ENCODE data around the gene NHLRC1.

NHLRC1 gene

DNA sequence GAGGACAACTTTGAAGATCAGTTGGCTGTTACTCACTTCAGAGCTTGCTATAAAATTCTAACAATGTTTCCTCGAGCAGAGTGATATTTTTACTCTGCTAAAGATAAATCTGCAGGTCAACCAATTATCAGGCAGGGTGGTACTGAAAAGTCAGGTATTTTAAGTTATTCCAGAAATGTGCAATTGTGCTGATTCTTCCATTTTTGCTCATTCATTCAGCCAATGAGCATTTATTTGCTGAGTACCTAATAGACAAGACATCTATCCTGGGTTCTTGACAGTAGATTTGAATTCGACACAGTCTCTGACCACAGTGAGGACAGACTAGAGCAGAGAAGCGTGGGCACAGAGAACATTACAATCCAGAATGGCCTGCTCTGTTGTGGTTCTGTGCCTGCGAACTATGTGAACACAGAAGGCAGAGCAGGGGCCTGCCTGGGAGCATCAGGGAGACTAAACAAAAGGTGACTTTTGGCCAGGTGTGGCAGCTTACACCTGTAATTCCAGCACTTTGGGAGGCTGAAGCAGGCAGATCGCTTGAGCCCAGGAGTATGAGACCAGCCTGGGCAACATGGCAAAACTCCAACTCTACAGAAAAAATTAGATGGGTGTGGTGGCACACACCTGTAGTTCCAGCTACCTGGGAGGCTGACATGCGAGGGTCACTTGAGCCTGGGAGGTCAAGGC is 17.6 kb upstream of the NHLRC1 start:
- DNase-seq (ENCODE audit: low spot score), result no peak

DNA sequence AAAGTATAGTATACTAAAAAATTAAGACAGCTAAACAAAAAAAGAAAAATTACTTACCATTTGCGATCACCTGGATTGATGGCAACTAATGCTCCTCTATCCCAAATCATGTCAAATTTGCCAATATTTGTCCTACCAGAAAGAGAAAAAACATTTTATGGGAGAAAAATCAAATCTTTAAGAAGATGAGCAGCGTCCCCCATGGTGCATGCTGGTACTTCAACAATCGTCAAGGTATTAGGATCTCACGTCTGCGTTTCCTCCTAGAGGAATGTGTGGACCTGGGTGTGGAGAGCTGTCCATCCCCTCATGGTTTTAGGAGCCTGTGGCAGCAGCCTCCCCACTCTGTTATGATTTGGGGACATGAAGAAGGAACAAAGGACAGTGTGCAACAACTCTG is 16.4 kb upstream of the NHLRC1 start:
- DNase-seq (ENCODE audit: low spot score), result no peak

DNA sequence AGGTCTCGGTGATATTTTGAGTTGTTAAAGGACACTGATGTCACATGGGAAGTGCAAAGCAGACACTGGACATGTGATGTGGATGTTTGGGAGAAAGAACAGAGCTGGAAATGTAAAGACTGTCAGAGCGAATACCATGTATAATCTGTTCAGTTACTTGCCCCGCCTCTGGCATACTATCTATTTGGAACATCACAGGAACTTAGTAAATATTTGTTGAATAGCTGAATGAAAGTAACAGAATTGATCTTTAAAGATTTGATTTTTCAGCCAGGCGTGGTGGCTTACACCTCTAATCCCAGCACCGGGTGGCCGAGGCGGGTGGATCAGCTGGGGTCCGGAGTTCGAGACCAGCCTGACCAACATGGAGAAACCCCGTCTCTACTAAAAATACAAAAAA is 13.8 kb upstream of the NHLRC1 start:
- no peak for DNase-seq (ENCODE audit: low spot score)

DNA sequence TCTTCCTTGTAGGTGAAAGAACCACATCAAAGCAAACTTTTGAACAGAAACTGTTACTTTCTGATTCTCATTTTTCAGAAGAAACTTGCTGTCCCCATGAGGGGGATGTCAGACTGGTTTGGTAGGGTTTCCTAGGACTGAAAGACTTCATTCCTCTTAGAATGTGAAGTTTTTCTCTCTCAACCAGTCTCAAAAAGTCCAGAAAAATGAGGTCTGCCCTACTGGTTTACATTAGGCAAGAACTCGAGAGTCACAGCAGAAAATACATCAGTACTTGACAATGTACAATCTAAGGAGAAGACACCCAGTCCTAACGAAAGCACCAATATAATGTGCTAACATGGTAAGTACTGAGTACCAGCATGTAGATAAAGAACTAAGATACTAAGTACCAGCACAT is 12.7 kb upstream of the NHLRC1 start:
- no peak for DNase-seq (ENCODE audit: low spot score)

DNA sequence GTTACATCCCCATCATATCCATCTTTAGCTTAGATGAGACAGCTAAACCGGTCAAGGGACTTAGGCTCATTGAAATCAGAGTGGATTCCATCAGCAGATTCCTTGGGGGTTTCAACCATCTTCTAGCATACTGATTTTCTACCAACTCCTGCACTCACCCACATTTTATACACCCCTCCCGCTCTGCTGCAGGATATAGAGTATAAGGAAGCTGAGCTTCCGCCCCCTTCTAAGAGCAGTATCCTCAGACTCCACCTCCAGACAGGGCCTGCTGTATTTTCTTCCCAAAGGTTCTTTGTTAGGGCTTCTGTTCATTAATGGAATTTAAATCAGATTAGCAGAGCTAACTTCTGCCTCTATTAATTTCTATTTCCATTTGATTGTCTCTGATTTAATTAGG is 9.9 kb upstream of the NHLRC1 start:
- DNase-seq (ENCODE audit: low spot score), result no peak

DNA sequence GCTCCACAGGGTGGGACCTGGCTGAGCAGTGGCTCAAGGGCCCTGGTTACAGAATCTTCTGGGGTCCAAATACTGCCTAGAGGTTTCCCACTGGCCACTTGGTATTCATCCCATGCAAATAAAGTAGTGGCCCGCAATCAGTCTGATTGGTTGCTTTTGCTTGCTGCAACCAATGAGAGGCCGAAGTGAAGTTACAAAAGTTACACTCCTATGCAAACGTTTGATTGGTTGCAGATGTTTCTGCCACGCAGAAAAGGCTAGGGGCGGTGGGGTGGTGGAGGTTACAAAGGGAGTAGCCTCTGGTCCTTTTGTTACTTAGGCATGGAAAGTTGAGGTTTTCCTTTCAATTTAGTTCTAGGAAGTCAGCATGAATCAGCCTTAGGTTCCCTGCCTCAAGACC is 3.6 kb upstream of the NHLRC1 start:
- no peak for DNase-seq (ENCODE audit: low spot score)

DNA sequence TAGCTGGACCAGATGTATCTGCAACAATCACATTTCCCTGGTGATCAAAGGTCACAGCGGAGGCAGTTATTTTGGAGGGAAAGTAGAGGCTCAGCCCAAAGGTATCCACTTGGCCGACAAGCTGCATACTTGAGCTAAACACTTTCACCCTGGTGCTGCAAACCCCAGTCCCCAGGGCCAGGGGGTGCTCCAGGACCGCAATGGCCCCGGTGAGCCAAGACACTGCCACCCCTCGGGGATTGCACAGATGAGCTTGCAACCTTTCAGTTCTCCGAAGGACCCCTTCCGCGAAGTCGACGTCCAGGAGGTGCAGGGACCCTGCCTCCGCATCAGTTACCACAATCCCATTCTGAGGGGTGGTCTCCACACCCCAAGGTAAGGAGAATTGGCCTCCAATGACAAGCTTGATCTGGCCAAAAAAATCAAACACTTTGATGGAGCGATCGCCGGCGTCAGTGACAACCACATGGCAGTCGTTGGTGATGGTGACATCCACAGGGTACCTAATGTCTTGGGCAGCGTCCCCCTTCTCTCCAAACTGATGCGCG is 823 bp downstream of the NHLRC1 start:
- DNase-seq (ENCODE audit: low spot score), result no peak

DNA sequence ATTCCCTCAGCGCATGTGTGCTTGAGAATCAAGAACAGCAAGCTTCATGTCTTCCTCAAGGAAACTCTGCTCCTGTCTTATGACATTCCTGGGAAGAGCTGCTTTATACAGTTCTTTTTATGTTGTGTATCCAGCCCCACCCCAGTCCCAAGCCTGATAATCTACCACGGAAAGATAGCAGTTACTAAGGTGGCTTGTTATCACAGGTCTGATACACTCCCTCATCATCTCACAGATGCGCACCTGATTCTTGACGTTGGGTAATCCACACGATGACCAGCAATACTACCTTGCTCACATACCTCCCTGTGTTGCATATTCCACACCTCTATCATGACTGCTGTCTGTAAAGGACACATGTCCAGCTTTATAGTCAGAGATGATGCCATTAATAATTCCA is 3.2 kb downstream of the NHLRC1 start:
- DNase-seq (ENCODE audit: low spot score), result no peak

DNA sequence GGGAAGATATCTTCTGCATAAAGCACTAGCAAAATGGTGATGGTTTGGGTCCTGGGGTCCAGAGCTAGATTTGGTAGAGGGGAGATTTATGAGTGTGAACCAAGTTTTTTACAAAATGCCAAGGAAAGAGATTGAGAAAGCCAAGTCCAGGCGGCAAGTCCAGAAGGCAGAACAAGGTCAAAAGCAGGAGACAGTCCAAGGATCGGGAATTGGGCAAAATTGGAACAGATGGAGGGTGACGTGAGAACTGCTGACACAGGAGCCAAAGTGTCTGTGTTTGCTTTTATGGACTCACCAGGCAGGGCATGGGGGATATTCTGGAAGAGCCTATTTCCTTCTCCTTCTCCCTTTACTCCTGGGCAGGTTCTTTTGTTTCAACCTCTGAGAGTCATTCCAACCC is 4.1 kb downstream of the NHLRC1 start:
- no peak for DNase-seq (ENCODE audit: low spot score)

DNA sequence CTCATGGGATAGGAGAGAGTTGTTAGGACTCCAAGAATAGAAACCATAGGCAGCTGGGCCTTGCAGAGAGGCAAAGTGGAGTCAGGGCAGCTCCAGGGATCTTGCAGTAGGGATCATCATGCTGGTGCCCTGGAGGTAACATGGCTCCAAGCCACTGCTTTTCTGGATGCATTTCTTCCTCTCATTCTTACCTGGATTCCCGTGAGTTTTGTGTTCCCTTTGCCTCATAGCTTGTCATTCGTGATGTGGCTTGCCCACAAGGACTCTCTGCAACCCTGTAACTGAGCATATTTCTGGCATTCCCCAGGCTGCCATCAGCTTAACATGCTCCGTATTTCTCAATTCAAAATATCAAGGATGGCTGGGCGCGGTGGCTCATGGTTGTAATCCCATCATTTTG is 5.3 kb downstream of the NHLRC1 start:
- no peak for DNase-seq (ENCODE audit: low spot score)

DNA sequence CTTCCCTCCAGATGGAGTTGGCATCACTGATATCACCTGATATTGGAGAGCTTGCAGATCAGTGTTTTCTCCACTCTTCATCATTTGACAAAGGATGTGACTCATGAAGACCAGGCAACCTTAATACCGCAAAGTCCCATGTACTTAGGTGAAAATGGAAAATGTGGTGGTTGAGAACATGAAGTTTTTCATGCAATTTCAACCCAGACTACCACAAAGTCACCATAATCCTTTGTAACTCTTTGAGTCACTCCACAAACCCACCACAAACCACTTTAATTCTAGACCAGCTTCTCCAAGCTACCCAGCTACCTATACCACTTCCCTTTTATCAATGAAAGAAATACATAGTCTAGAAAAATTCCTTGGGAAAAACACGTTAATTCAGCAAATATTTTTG is 7.1 kb downstream of the NHLRC1 start:
- no peak for DNase-seq (ENCODE audit: low spot score)

DNA sequence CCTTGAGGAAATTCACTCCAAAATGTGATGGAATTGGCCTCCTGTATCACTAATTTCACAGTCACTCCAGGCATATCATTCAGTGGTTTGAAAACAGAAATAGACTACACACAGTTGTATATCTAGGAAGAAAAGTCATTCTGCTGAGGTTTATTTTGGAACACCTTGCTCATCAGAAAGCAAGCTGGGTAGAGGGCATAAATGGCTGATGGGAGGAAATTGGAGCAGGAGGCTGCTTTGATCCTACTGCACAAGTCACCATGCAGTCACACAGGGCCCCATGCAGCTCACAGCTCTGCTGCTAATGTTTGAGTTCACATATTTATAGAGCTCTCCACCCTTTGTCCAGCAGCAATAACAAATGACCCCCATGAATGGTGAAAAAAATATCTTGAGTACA is 12.3 kb downstream of the NHLRC1 start:
- DNase-seq (ENCODE audit: low spot score), result no peak

DNA sequence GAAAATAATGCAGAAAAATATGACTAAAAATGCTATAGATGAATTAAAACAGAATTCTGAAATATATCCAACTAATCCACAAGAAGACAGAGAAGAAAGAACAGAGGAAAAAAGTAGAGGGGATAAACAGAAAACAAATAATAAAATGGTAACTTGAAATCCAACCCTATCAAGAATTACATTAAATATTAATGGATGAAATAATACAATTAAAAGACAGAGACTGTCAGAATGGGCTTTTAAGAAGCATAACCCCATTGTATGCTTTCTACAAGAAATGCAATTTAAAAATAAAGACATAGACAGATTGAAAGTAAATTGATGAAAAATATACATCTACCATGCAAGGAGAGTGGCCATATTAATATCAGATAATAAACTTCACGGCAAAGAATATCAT is 15.4 kb downstream of the NHLRC1 start:
- no peak for DNase-seq (ENCODE audit: low spot score)

DNA sequence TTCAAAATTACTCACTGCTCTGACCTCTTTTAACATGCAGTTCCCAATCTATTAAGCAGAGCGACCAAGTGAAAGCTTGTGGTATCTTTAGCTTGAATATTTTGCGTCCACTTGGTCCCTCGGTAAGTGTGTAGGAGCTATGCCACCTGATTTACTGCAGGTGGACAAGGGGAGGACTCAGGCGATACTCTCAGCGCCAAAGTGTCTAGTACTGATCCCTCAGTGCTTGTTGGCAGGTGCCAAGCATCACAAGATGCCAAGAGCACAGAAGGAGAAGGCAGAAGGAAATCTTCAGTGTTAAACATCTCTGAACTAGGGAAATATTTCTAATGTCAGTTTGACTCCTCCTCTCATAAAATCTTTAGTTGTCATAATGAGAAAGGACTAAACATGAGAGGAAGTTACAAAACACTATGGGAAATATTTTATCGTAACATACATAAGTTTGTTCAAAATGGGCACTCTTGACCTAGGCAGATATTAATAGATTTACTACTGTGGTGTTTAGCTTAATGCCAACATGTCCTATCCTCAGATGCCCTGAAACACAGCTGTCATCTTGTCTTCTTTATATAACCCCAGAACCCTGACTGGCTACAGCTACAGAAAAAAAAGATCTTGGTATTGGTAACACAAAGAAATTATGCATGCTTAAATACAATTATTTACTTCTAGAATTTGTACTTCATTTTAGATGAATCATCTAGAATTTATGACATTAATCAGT is 19.5 kb downstream of the NHLRC1 start:
- no peak for DNase-seq (ENCODE audit: low spot score)

DNA sequence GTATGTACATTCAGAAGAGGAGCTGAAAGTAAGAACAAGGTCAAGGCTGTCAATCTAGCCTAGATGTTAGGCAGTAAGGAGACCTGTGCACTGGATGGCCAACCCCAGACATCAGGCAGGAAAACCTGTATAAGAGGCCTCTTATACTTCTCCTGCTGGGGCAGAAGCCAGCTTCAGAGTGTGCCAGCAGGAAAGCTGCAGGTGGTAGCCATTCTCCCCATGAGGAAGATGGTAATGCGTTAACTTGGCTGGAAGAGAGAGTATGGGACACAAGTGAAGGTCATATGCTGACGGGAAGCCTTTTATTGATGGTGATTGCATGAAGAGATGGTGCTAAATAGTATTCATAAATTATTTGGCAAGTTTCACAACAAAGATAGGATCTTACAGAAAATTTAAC is 20.6 kb downstream of the NHLRC1 start:
- DNase-seq (ENCODE audit: low spot score), result no peak

DNA sequence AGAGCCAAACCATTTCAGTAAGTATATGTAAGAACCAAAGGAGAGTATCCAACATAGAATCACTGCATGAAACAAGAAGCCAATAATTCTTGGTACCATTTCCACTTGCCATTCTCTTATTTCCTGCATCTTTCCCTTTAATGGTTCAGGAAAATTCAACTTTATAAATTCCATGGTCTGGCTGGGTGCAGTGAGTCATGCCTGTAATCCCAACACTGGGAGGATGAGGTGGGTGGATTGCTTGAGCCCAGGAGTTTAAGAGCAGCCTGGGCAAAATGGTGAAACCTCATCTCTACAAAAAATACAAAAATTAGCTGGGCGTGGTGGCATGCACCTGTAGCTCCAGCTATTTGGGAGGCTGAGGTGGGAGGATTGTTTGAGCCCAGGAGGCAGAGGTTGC is 21.2 kb downstream of the NHLRC1 start:
- DNase-seq (ENCODE audit: low spot score), result no peak

DNA sequence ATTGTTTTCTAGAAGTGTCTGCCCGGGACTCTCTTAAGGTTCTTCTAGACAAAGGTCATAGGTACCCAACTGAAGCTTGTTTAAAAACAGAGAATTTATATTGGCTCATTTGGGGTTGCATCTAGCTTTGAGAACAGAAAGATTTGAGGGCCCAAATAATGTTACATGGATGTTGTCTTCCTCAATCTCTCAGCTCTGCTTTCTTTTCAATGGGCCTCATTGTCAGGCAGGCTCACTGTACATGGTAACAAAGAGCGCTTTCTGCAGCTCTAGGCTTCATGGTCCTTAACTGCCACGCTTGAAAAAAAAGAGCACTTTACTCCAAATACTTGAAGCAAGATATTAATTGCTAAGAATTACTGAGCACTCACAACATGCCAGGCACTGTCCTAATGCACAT is 22.2 kb downstream of the NHLRC1 start:
- DNase-seq (ENCODE audit: low spot score), result no peak

DNA sequence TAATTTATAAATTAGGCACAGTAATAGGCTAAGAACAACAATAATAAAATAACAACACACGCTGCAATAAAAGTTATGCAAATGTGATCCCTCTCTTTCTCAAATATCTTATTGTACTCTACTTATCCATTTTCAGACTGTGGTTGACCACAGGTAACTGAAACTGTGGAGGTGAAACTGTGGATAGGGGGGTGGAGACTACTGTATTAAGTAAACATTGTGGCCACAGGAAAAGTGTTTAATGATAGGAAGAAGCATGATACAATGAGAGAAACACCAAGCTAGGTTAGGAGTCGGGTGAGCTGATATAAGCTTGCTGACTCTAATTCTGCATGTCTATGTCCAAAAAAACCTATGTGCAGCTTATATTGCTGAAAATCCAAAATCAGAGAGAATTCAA is 23.0 kb downstream of the NHLRC1 start:
- no peak for DNase-seq (ENCODE audit: low spot score)

DNA sequence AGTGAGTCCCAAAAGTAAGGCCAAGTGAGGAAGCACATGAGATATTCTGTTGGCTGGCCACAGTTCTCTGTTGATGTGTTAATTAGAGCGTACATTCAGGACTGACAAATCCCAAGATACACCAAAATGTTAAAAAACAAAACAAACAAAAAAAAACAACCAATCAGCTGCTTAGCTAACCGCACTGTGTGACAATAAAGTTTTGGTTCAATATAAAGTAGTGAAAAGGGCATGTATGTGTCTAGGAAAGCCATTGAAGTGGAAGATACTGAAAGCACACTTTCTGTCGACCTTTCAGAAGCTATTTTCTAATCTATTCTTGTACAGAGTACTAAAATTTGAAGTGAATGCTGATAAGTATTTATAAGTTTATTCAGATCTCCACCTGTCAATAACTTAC is 26.1 kb downstream of the NHLRC1 start:
- DNase-seq (ENCODE audit: low spot score), result no peak

DNA sequence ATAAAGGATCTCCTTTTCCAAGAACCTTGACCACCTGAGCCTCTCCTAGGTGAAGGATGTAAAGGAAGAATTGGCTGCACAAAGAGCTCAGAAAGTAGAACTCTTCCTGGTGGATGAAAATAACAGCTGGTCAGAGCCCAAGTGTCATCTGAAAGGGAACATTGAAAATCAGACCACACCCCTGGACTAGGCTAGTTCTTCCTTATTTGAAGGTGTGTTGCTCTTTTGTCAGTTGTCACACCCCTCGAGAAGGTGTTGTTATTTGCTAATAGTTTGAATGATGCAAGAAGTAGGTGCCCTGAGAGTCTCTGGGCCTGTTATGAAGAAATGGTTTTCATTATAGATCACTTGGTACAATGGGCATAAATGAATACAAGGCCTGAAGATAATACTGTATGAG is 31.1 kb downstream of the NHLRC1 start:
- DNase-seq (ENCODE audit: low spot score), result no peak

DNA sequence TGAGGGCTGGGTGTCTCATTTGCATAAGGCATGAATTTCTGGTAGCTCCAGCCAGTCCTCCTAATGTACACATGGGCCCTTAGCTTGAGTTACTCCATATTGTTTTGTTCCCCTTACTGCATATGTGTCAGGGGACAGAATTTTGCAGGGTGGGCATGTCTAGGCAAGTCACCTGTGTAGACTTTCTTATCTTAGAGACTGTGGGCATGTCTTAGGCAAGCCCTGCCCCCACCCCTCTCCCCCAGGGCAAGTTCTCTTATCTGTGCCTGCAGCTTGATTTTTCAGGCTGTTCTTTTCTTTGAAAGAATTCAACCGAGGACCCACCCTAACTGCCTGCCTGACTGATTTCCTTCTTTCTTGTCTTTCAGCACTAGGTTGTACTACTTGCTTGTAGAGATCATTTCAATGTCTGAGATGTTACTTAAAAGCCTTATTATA is 32.1 kb downstream of the NHLRC1 start:
- DNase-seq (ENCODE audit: low spot score), result no peak

DNA sequence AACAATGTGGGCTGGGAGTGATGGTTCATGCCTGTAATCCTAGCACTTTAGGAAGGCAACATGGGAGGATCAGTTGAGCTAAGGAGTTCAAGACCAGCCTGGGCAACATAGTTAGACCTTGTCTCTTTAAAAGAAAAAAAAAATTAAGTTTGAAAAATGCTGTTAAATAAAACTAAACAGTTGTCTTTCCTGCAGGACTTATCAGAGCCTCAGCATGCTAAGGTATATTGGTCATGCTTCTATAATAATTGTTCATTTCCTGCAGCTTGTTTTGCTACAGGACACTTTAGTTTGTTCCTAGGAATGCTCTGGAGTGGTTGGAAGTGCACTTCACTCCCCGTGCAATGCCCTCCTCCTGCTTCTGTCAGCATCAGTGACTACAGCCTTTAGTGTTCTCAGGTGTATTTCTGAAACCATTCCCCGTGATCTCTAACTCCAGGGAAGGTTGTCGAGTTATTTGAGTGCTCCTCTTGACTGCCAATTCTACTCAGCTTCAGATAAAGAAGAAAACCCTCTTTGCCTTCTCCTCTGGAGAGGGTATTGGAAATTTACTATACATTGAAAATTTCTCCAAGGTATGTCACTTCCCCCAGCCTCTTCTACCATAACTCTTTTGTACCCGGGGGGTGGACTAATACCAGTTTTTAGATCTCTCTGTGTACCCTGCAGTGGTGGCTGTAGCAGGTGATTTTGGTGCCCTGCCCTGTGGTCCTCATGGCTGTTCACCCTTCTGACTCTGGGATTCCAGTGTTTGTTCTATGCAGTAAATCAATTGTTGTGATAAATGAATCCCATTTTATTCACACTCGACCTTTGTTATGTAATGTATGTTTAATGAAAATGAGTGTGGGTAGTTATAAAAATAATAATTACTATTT is 33.8 kb downstream of the NHLRC1 start:
- DNase-seq (ENCODE audit: low spot score), result no peak
